GM12878 (cell line): ENCODE results near the gene RAB35. TPM values are rescaled to one million over a fixed set of nuclear protein-coding genes. Genes with fewer than 3 reads are reported as not detected.

Experiments used
- ATAC-seq: fragments of 200-7000 bp; cut with Tn5 transposase; 3 replicates; pipeline ENCODE4 v1.9.1; 2020; ENCODE audit warnings: mild to moderate bottlenecking, moderate library complexity
- BruUV-seq: library from RNA; stranded (reverse); fragments of 400-500 nt; replicated peaks from 2 replicates; lab custom pipeline; 2021; lab: Mats Ljungman, UMichigan
- CTCF ChIA-PET: fragments of 300-600 bp; sonication (Branson Sonifier 250); formaldehyde crosslinking; extraction: SDS; loops from one replicate; lab custom pipeline; 2021; ENCODE audit warnings: inconsistent platforms; lab: Yijun Ruan, JAX
- POLR2A ChIA-PET: fragments of 350-600 bp; formaldehyde crosslinking; extraction: SDS; loops from one replicate; lab custom pipeline; 2021; ENCODE audit warnings: inconsistent platforms; lab: Charles Lee
- RAD21 ChIA-PET: fragments of 300-600 bp; sonication (Branson Sonifier 250); formaldehyde crosslinking; loops from one replicate; lab custom pipeline; 2023; ENCODE audit warnings: antibody characterized with exemption; ENCODE audit not compliant: unreplicated experiment; lab: Charles Lee
- SMC1A ChIA-PET: fragments of 300-600 bp; sonication (Branson Sonifier 250); formaldehyde crosslinking; loops from one replicate; lab custom pipeline; 2023; ENCODE audit not compliant: unreplicated experiment, uncharacterized antibody; lab: Charles Lee
- DNase-seq: peaks from one replicate; pipeline ENCODE4 v3.0.0-alpha.2; 2011; ENCODE audit warnings: low read depth, low spot score
- FAIRE-seq: peaks from 3 replicates; lab custom pipeline; 2011; peaks lifted over from hg19 to GRCh38; lab: Jason Lieb, UNC
- H2AFZ ChIP-seq: 2 replicates; pipeline ENCODE4 v1.6.0; 2011; ENCODE audit warnings: low read depth, low read length, control low read depth; ENCODE audit not compliant: control insufficient read depth
- H3K27ac ChIP-seq: 2 replicates; pipeline ENCODE4 v1.5.1; 2011; ENCODE audit warnings: control low read depth; ENCODE audit not compliant: control insufficient read depth, insufficient read depth
- H3K27me3 ChIP-seq, 2 experiments: replicated peaks in 1 of 2; 2 replicates each; pipeline versions ENCODE4 v1.6.0 to v1.6.1; 2011; ENCODE audit warnings: low read length in 1 of 2; ENCODE audit not compliant: control insufficient read depth in 2 of 2, insufficient read depth in 2 of 2
- H3K36me3 ChIP-seq, 2 experiments: 2 replicates each; pipeline ENCODE4 v1.5.1; 2011; ENCODE audit warnings: low read length in 1 of 2; ENCODE audit not compliant: control insufficient read depth in 2 of 2, insufficient read depth in 2 of 2
- H3K4me1 ChIP-seq: 2 replicates; pipeline ENCODE4 v1.6.1; 2011; ENCODE audit warnings: mild to moderate bottlenecking, low read length, moderate library complexity, mixed read lengths; ENCODE audit not compliant: control insufficient read depth, insufficient read depth
- H3K4me2 ChIP-seq: 2 replicates; pipeline ENCODE4 v1.6.0; 2011; ENCODE audit warnings: control low read depth; ENCODE audit not compliant: control insufficient read depth, insufficient read depth
- H3K4me3 ChIP-seq: fragments of 200-600 bp; sonication (generic); 2 replicates; pipeline ENCODE4 v1.5.1; 2016
- H3K79me2 ChIP-seq: 2 replicates; pipeline ENCODE4 v1.6.0; 2011; ENCODE audit warnings: low read length; ENCODE audit not compliant: control insufficient read depth, insufficient read depth
- H3K9ac ChIP-seq: 2 replicates; pipeline ENCODE4 v1.8.0; 2011; ENCODE audit warnings: low read length, control low read depth, mixed read lengths; ENCODE audit not compliant: control insufficient read depth, insufficient read depth
- H3K9me3 ChIP-seq: replicated peaks from 3 replicates; pipeline ENCODE4 v1.5.1; 2011; ENCODE audit warnings: mild to moderate bottlenecking, low read length; ENCODE audit not compliant: control insufficient read depth, insufficient read depth
- H4K20me1 ChIP-seq: 2 replicates; pipeline ENCODE4 v1.6.0; 2011; ENCODE audit not compliant: control insufficient read depth, insufficient read depth
- BACH1 ChIP-seq: fragments of 450-650 bp; IDR thresholded peaks from 2 replicates; pipeline ENCODE4 v1.6.1; 2017; ENCODE audit warnings: mild to moderate bottlenecking, borderline replicate concordance
- CREM ChIP-seq: IDR thresholded peaks from 2 replicates; pipeline ENCODE4 v1.6.1; 2014; ENCODE audit warnings: antibody characterized with exemption, low read depth
- CTCF ChIP-seq, 3 experiments: IDR thresholded peaks in 2 of 3; conservative IDR thresholded peaks in 1 of 3; 2 replicates each; pipeline ENCODE4 v1.5.1; 2011; ENCODE audit warnings: low read depth in 3 of 3, low read length in 3 of 3, mild to moderate bottlenecking in 3 of 3, control low read depth in 2 of 3, moderate library complexity in 2 of 3, inconsistent platforms in 1 of 3, mixed read lengths in 1 of 3; ENCODE audit not compliant: control insufficient read depth in 2 of 3, insufficient read depth in 1 of 3; ENCODE audit errors: extremely low read depth in 1 of 3
- EED ChIP-seq: sonication (generic); IDR thresholded peaks from 2 replicates; pipeline ENCODE4 v1.6.1; 2016; ENCODE audit warnings: antibody characterized with exemption, low read depth
- IRF4 ChIP-seq: IDR thresholded peaks from 2 replicates; pipeline ENCODE4 v1.6.1; 2011; ENCODE audit warnings: low read depth, low read length
- KLF5 ChIP-seq: fragments of 450-650 bp; IDR thresholded peaks from 2 replicates; pipeline ENCODE4 v1.6.1; 2014; ENCODE audit warnings: mild to moderate bottlenecking; ENCODE audit not compliant: partially characterized antibody
- MTA2 ChIP-seq: fragments of 450-650 bp; IDR thresholded peaks from 2 replicates; pipeline ENCODE4 v1.6.1; 2016; ENCODE audit warnings: low read depth, mild to moderate bottlenecking, moderate library complexity
- MXI1 ChIP-seq: fragments of 150-350 bp; IDR thresholded peaks from 2 replicates; pipeline ENCODE4 v1.6.1; 2011; ENCODE audit warnings: low read depth, mild to moderate bottlenecking, inconsistent platforms, low read length, improper control_type of control experiment
- POLR2AphosphoS2 ChIP-seq: IDR thresholded peaks from 2 replicates; pipeline ENCODE4 v1.6.1; 2011; ENCODE audit warnings: low read depth, mild to moderate bottlenecking, low read length, improper control_type of control experiment, moderate library complexity
- POU2F2 ChIP-seq: IDR thresholded peaks from 3 replicates; pipeline ENCODE4 v1.6.1; 2011; ENCODE audit warnings: low read depth, mild to moderate bottlenecking, low read length, borderline replicate concordance
- STAT3 ChIP-seq: IDR thresholded peaks from 2 replicates; pipeline ENCODE4 v1.6.1; 2011; ENCODE audit warnings: low read depth, low read length, improper control_type of control experiment
- TCF12 ChIP-seq: IDR thresholded peaks from 2 replicates; pipeline ENCODE4 v1.6.1; 2011; ENCODE audit warnings: low read depth, mild to moderate bottlenecking, low read length
- YY1 ChIP-seq: IDR thresholded peaks from 2 replicates; pipeline ENCODE4 v1.6.1; 2011; ENCODE audit warnings: low read depth, mild to moderate bottlenecking, low read length
- WGBS: methylation state at CpG from one replicate; pipeline ENCODE4 v1.1.6; 2016; ENCODE audit warnings: low lambda C conversion rate; ENCODE audit not compliant: insufficient replicate concordance, insufficient coverage; ENCODE audit errors: missing lambda C conversion rate; 5-methylcytosine and 5-hydroxymethylcytosine counted together
- in situ Hi-C: fragments of 300-500 bp; cut with MboI; formaldehyde crosslinking; loops from 9 replicates; pipeline ENCODE4 v1.14.3; 2018; ENCODE audit warnings: mixed read lengths
- intact Hi-C: fragments of 100-400 bp; cut with micrococcal nuclease; formaldehyde crosslinking; loops from one replicate; pipeline ENCODE4 v1.14.2; 2022; ENCODE audit not compliant: unreplicated experiment
- polyA plus RNA-seq, 11 experiments: library from polyadenylated mRNA; depleted of rRNA in 4 of 11; unstranded in 6 of 11; stranded (reverse) in 5 of 11; fragments of >200 nt; fragmentation: Nextera tagmentation in 4 of 11; fragmentation: Illumina TruSeq in 1 of 11; extraction: Ambion mirVana in 4 of 11; extraction: Trizol in 1 of 11; gene quantifications; 1 replicate in 1 of 11; 2 replicates in 10 of 11; pipeline versions ENCODE4 v1.2.1 to v1.2.3, GENCODE V29; 2011 to 2016; ENCODE audit warnings: inconsistent platforms in 2 of 11, missing spikeins in 2 of 11, low read depth in 1 of 11
- total RNA-seq, 4 experiments: library from RNA; depleted of rRNA in 3 of 4; stranded (reverse); fragments of >200 nt in 3 of 4; fragmentation: Illumina TruSeq in 1 of 4; extraction: Trizol in 1 of 4; gene quantifications; 2 replicates each; pipeline versions ENCODE4 v1.2.1 to v1.2.3, GENCODE V29; 2013 to 2021

The RAB35 gene
- total and polyA plus RNA-seq, 10 of the 15 experiments (the other 5 are each of a cell fraction or from before 2014, with no cell fraction given): 0.76 to 99.2 (median 43.8) TPM

- TF ChIP-seq TCF12 (0 out of 2 replicates have a peak, but pooled peaks have one; percentile 59), POU2F2 (0 out of 3 replicates have a peak, but pooled peaks have one; percentile 44), KLF5 (peak; percentile 23), YY1 (no peak), IRF4 (peak; percentile 57), MXI1 (0 out of 2 replicates have a peak, but pooled peaks have one; percentile 28), BACH1 (no peak), MTA2 (peak; percentile 44; the same call in 1 of the 2 replicates), STAT3 (0 out of 2 replicates have a peak, but pooled peaks have one; percentile 30), CREM (peak; percentile 46; the same call in 1 of the 2 replicates)
- TF ChIP-seq, all 136 proteins: peak for 42
Observed at GRCh38 chr12:120121766-120122293, 5.3 kb upstream of the RAB35 start (continued).

- CTCF ChIA-PET: interaction anchor here (1.0 to 6.4 kb wide), 5 partner anchors 10 to 107 kb away, joined by 3 to 61 read pairs (median 25); partner anchors contain the start of gene RPLP0
- BruUV-seq: no TSS peak
- intact Hi-C loops: loop anchor here (5.0 kb wide), 1 partner anchor 46 kb away; no protein-coding TSS in a partner anchor
- peaks cover 49% of the 10 kb centered on the region for H3K4me1 ChIP-seq
- RAD21 ChIA-PET: interaction anchor here (0.8 to 9.6 kb wide), 8 partner anchors 9 to 80 kb away, joined by 3 to 118 read pairs (median 6); no protein-coding TSS in a partner anchor
- TF ChIP-seq CTCF (IDR thresholded peaks at IDR 0.05 in 2 of 3, conservative IDR thresholded peaks at IDR 0.05 in 1 of 3; ENCODE audit: control insufficient read depth in 2 of 3, extremely low read depth in 1 of 3, insufficient read depth in 1 of 3, low read depth in 3 of 3, low read length in 3 of 3): no peak
- TF ChIP-seq POLR2AphosphoS2: peak; percentile 53; the same call in 1 of the 2 replicates
- no peak for TF ChIP-seq EED
- no peak for ATAC-seq
- H4K20me1 ChIP-seq: no peaks in the 10 kb centered on the region
- H3K27ac ChIP-seq: peak overlapping the region; percentile 97
- H3K79me2 ChIP-seq: peaks cover 34% of the 10 kb centered on the region
- H3K36me3 ChIP-seq: peaks cover 0 to 5% of the 10 kb centered on the region in 2 experiments; a peak in 2 of 4 replicates
- 0% methylated on average over 2 of the region's 2 CpGs for WGBS
- peak overlapping the region; percentile 44; the same call in 1 of the 2 replicates for H3K4me3 ChIP-seq
- H3K4me2 ChIP-seq: peak overlapping the region; percentile 94
- DNase-seq: no peak
- SMC1A ChIA-PET: interaction anchor here (1.6 to 9.8 kb wide), 6 partner anchors 11 to 80 kb away, joined by 3 to 142 read pairs (median 24); partner anchors contain the start of gene RPLP0
- no peak for FAIRE-seq
- H3K27me3 ChIP-seq: no peaks in the 10 kb centered on the region
- in situ Hi-C loops: no loop called here
- H3K9ac ChIP-seq: peak overlapping the region; percentile 69
- H3K9me3 ChIP-seq: no peaks in the 10 kb centered on the region
- H2AFZ ChIP-seq: no peak overlapping the region; the same call in 1 of the 2 replicates
- POLR2A ChIA-PET: interaction anchor here (0.8 to 10.4 kb wide), 7 partner anchors 11 to 114 kb away, joined by 3 to 141 read pairs (median 10); partner anchors contain the start of gene RPLP0
Observed at GRCh38 chr12:120121343-120121742, 4.8 kb upstream of the RAB35 start.
